Sigmoid colon (tissue), 4 donors: ENCODE results near the gene P4HA1.

Source experiments
- POLR2AphosphoS5 ChIP-seq, 4 donors: sonication (generic); formaldehyde crosslinking; IDR thresholded peaks; one replicate each; pipeline ENCODE4 v1.6.1; 2017; ENCODE audit warnings: antibody characterized with exemption in 4 of 4
- TF ChIP-seq, protein P1 (sequence below), 4 experiments: fragments of 450-650 bp in 3 of 4; fragments of 200-600 bp in 1 of 4; IDR thresholded peaks; one replicate each; pipeline ENCODE4 v1.5.1; 2016 to 2019; ENCODE audit warnings: antibody characterized with exemption in 4 of 4, mild to moderate bottlenecking in 3 of 4, moderate library complexity in 2 of 4

DNA sequence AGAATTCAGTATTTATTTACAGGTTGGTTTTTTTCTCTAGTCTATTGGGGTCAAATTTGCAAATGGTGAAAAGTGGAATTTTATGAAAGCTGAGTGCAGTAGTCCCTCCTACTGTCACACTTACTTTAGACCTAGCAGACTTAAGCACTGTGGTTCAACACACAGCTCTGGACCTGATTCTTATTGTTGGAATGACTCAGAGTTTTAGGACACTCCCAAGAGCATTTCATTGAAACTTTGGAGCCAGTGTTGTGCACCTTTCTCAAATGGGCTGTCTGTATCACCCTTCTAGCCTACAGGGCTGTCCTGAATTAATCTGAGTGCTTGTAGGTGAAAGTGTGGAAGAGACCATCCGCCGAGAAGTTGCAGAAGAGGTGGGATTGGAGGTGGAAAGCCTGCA, 29.7 kb upstream of the P4HA1 start:
- TF ChIP-seq, protein P1, sequence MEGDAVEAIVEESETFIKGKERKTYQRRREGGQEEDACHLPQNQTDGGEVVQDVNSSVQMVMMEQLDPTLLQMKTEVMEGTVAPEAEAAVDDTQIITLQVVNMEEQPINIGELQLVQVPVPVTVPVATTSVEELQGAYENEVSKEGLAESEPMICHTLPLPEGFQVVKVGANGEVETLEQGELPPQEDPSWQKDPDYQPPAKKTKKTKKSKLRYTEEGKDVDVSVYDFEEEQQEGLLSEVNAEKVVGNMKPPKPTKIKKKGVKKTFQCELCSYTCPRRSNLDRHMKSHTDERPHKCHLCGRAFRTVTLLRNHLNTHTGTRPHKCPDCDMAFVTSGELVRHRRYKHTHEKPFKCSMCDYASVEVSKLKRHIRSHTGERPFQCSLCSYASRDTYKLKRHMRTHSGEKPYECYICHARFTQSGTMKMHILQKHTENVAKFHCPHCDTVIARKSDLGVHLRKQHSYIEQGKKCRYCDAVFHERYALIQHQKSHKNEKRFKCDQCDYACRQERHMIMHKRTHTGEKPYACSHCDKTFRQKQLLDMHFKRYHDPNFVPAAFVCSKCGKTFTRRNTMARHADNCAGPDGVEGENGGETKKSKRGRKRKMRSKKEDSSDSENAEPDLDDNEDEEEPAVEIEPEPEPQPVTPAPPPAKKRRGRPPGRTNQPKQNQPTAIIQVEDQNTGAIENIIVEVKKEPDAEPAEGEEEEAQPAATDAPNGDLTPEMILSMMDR (IDR thresholded peaks at IDR 0.05), result no peak
- TF ChIP-seq POLR2AphosphoS5 (IDR thresholded peaks at IDR 0.05), result no peak
